Activated naive CD8-positive, alpha-beta T cell (primary cell): Measurements from ENCODE around the gene IDH1.

ENCODE experiments used
- H3K27ac Mint-ChIP-seq: one replicate; pipeline ENCODE4 v1.8.0; 2021; ENCODE audit warnings: mixed read lengths
- H3K27me3 Mint-ChIP-seq: one replicate; pipeline ENCODE4 v1.8.0; 2021; ENCODE audit warnings: mixed read lengths
- H3K36me3 Mint-ChIP-seq: one replicate; pipeline ENCODE4 v1.8.0; 2021; ENCODE audit warnings: mixed read lengths
- H3K4me1 Mint-ChIP-seq: one replicate; pipeline ENCODE4 v1.8.0; 2021; ENCODE audit warnings: low read depth, mixed read lengths
- H3K4me3 Mint-ChIP-seq: one replicate; pipeline ENCODE4 v1.8.0; 2021; ENCODE audit warnings: mild to moderate bottlenecking, mixed read lengths
- H3K9me3 Mint-ChIP-seq: one replicate; pipeline ENCODE4 v1.8.0; 2021; ENCODE audit warnings: low read depth, mixed read lengths

IDH1 gene

DNA sequence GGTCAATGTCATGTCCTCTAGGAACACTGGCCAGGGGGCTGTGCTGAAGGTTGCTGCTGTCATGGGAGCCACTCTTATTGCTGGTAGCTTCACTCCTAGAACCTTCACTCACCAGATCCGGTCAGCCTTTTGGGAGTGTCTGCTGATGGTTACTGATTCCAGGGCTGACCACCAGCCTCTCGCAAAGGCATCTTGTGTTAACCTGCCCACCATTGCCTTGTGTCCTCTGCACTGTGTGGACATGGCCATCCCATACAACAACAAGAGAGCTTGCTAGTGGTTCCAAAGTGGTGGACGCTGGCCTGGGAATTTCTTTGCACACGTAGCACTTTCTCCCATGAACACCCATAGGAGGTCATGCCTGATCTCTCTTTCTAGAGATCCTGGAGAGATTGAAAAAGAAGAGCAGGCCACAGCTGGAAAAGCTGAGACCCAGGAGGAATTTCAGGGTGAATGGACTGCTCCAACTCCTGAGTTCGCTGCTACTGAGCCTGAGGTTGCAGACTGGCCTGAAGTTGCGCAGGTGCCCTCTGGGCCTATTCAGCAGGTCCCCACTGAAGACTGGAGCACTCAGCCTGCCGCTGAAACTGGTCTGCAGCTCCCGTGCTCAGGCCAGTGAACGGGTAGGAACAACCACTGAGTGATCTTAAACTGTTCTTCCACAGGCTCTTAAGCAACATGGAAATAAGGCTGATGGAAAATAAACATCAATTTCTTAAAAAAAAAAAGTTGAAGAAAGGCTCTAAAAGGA, 46.4 kb downstream of the IDH1 start:
- H3K27ac Mint-ChIP-seq, result no peak overlapping the region
- no peaks in the 10 kb centered on the region for H3K27me3 Mint-ChIP-seq

DNA sequence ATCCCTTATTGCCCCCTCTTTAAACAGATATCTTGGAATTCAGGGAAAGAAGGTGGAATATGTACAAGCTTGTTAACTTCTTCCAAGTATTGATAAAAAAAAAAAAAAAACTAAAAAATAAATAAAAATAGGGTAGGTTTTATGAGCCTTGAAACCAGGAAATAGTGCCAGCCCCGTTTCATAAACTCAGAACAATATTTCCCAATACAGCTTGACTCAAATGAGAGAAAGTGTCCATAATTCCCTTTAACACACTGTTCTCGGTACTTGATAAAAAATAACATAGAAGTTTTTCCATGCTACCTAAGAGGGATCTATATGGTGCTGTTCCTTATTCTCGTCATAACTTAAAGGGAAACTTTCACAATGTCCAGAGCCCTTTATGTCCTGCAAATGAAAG, 47.1 kb downstream of the IDH1 start:
- no peaks in the 10 kb centered on the region for H3K9me3 Mint-ChIP-seq
- H3K36me3 Mint-ChIP-seq, result no peaks in the 10 kb centered on the region
- no peaks in the 10 kb centered on the region for H3K27me3 Mint-ChIP-seq
- H3K4me1 Mint-ChIP-seq, result peaks cover 4% of the 10 kb centered on the region
- H3K4me3 Mint-ChIP-seq, result no peak overlapping the region
- no peak overlapping the region for H3K27ac Mint-ChIP-seq

More for the DNA sequence above, 46.4 kb downstream of the IDH1 start:
- no peaks in the 10 kb centered on the region for H3K9me3 Mint-ChIP-seq
- H3K36me3 Mint-ChIP-seq, result no peaks in the 10 kb centered on the region
- H3K4me3 Mint-ChIP-seq, result no peak overlapping the region
- H3K4me1 Mint-ChIP-seq, result peaks cover 4% of the 10 kb centered on the region

DNA sequence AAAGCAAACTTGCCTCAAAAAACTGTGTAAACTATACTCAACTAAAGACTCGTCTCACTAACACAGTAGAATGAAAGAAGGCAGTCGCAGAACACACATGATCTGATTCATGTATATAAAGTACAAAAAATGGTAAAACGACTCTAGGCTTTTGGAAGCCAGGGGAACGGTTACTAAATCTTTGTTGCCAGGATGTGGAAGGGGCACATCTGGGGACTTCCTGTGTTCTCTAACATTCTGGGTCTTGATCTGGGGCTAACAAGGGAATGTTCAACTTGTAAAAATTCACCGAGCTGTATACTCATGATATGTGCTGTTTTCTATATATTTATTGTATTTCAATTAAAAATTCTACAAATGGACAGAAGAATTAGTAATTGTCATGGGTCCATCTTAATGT, 50.7 kb downstream of the IDH1 start:
- no peaks in the 10 kb centered on the region for H3K9me3 Mint-ChIP-seq
- no peaks in the 10 kb centered on the region for H3K27me3 Mint-ChIP-seq
- H3K36me3 Mint-ChIP-seq, result no peaks in the 10 kb centered on the region
- no peak overlapping the region for H3K4me3 Mint-ChIP-seq
- H3K27ac Mint-ChIP-seq, result no peak overlapping the region
- H3K4me1 Mint-ChIP-seq, result peaks cover 4% of the 10 kb centered on the region

DNA sequence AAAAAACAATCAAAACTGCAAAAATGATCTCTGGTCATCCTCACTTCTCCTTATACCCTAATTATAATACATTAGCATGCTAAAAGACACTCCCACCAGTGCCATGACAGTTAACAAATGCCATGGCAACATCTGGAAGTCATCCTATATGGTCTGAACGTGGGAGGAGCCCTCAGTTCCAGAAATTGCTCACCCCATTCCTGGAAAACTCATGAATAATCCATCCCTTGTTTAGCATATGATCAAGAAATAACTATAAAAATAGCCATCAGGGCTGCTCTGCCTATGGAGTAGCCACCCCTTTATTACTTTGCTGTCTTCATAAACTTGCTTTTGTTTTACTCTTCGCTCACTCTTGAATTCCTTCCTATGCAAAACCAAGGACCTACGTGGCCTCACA, 59.3 kb downstream of the IDH1 start:
- Mint-ChIP-seq H3K36me3 (no peaks in the 10 kb centered on the region), H3K27ac (no peak overlapping the region), H3K27me3 (no peaks in the 10 kb centered on the region), H3K4me1 (no peaks in the 10 kb centered on the region), H3K9me3 (no peaks in the 10 kb centered on the region), H3K4me3 (no peak overlapping the region)

DNA sequence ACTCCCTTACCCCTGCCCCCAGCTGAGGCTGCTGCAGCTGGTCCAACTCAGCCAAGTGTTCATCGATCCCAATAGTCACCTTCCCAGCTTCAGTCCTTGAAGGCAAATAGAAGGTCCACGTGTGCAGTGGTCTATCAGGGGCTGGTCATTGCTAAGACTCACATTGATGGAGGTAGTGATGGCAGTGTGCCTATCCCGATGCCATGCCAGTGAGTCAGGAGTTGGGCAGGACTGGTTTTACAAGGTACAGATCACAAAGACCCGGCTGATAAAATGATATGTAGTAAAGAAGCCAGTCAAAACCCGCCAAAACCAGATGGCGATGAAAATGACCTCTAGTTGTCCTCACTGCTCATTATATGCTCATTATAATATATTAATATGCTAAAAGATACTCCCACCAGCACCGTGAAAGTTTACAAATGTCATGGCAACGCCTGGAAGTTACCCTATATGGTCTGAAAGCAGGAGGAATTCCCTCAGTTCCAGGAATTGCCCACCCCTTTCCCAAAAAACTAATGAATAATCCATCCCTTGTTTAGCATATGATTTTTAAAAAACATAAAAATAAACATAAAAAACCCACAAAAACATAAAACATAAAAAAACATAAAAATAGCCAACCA, 62.1 kb downstream of the IDH1 start:
- Mint-ChIP-seq H3K27me3 (no peaks in the 10 kb centered on the region), H3K27ac (no peak overlapping the region), H3K9me3 (no peaks in the 10 kb centered on the region), H3K4me3 (no peak overlapping the region), H3K36me3 (no peaks in the 10 kb centered on the region), H3K4me1 (no peaks in the 10 kb centered on the region)

DNA sequence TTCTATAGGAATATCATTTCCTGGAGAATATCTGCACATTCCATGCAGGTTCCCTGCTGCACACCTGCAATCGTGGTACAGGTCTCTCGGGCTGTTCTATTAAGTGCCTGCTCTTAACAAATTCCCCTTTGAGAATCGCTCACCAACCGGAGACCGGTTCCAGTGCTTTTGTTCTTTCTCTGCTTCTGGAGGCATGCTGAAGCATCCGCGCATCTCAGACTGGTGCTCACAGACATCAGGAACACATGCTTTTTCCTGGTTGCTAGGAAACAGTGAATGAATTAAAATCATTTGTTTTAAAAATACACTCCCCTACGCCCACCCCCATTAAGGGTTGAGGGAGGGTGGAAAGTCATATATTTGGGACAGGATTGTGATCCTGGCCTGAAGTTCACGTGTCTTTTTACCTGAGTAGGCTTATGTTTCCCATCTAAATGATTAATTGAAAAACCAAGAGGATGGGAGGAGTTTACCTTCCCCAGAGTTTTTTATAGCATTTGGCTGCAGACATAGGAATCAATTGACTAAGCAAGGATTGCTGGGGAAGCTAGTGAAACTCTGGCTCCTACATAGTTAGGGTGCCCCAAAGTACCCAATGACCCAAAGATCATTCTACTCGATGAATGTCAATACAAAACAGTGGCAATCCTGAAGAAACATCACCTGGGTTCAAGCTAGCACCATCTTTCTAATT, 64.9 kb downstream of the IDH1 start, which contains the start of gene C2orf80:
C2orf80 (minus strand) TSS at position 221 of the 694 bp plus-strand sequence. CDS start 3,044 bp downstream, outside the sequence.
- Mint-ChIP-seq H3K9me3 (no peaks in the 10 kb centered on the region), H3K4me3 (no peak within 1 kb of the TSS), H3K27me3 (peaks cover 2% of the 10 kb centered on the region)

DNA sequence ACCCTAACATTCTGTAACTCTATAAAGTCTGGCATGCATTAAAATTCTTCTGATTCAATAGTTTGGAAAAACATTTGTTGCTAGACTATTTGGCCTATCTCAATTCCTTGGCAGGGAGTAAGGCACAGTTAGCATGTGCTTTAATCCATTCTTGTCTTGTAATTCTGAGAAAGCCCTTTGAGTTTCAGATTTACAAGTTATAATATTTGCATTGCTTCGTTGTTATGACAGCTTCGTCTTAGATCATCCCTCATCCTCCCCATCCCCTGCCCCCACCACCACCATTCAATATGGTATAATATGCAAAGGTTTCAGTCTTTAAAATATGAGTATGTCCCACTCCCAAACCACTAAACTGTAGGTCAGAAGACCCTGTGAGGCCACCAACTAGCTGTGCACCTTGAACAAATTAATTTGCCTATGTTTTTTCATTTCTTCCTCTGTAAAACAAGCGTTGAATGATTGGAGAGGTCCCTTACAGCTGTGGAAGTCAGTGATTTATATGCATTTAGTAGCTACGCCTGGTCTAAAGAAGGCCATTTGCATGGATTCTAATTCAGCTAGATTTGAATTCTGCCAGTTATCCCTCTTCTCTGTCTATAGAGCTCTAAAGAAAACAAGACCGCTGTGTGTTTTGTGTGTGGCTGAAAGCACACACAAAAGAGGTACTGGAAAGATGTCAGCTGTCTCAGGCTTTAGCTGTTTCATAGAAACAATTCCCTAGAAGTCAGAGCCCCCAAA, 65.6 kb downstream of the IDH1 start:
- Mint-ChIP-seq H3K4me1 (no peaks in the 10 kb centered on the region), H3K9me3 (no peaks in the 10 kb centered on the region), H3K36me3 (no peaks in the 10 kb centered on the region), H3K27me3 (peaks cover 2% of the 10 kb centered on the region), H3K27ac (no peak overlapping the region), H3K4me3 (no peak overlapping the region)

More for the DNA sequence above, 64.9 kb downstream of the IDH1 start, which contains the start of gene C2orf80:
- Mint-ChIP-seq H3K36me3 (no peaks in the 10 kb centered on the region), H3K27ac (no peak within 1 kb of the TSS), H3K4me1 (no peaks in the 10 kb centered on the region)

DNA sequence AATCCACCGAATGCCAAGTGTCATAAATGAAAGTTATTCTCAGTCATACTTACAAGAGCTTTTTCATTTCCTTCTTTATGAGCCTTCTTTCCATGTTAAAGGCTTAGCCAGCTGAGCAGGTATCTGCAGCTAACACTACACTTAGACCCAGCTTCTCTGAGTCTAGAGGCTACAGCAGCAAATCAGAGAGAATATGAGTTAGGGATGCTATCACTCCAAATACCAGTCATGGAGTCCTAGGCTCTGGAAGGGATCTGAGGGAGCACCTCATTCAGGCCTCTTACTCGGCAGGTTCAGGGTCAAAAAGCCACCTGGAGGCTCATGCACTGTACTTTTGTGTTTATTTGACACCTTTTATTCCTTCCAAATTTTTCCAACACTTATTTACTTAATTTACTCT, 68.0 kb downstream of the IDH1 start:
- H3K4me3 Mint-ChIP-seq, result no peak overlapping the region
- no peaks in the 10 kb centered on the region for H3K9me3 Mint-ChIP-seq
- H3K27ac Mint-ChIP-seq, result no peak overlapping the region
- peaks cover 10% of the 10 kb centered on the region for H3K27me3 Mint-ChIP-seq
- H3K36me3 Mint-ChIP-seq, result no peaks in the 10 kb centered on the region
- no peaks in the 10 kb centered on the region for H3K4me1 Mint-ChIP-seq

DNA sequence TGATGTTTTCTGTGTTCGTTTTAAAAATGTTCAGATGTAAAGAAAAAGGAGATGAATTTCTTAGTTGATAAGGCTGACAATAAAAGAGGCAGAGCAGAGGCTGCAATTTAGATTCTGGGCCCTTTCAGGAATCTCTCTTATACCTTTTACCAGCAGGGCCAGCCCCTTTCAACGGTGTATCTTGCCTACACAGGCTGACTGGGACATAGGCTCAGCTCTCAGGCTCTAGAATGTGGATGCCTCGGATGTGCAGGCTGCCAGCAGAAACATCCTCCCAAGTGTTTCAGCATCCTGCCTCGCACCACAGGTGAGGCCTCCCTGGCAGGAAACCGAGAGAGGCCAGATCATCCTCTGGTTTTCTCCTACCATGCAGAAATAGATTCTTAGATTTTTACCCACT, 68.4 kb downstream of the IDH1 start:
- Mint-ChIP-seq H3K36me3 (no peaks in the 10 kb centered on the region), H3K4me1 (no peaks in the 10 kb centered on the region), H3K27ac (no peak overlapping the region), H3K9me3 (no peaks in the 10 kb centered on the region), H3K4me3 (no peak overlapping the region), H3K27me3 (peaks cover 10% of the 10 kb centered on the region)
